ENCODE results near the gene TOMM40L. TPM values are rescaled to one million over a fixed set of nuclear protein-coding genes. Genes with fewer than 3 reads are reported as not detected.

TOMM40L gene
- total RNA-seq, 4 donors from 2014 or later, result 2.6 to 13.2 (median 7.3) TPM

DNA sequence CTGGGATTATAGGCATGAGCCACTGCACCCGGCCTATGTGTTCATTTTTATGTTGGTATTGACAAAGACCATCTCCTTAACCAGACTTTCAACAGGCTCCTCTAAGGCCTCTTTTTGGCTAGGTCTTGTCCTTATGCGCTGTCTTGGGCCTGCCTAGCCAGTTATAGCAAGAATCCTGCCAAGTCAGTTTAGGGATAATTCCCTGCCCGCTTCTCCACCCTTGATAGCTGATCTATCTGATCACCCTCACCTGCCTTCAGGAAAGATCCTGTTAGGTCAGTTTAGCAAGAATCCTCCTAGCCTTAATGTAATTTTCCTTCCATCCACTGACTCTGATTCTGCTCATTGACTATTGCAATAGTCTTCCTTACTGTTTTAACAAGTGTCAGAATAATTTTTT is 46.2 kb upstream of the TOMM40L start:
- no peak for TF ChIP-seq POLR2A (IDR thresholded peaks at IDR 0.05)
- Histone ChIP-seq H3K4me3 (no peak overlapping the region), H3K27ac (no peak overlapping the region), H3K4me1 (peaks cover 0 to 8% of the 10 kb centered on the region in 2 donors), H3K9me3 (no peaks in the 10 kb centered on the region), H3K36me3 (no peaks in the 10 kb centered on the region), H3K27me3 (no peaks in the 10 kb centered on the region)
- intact Hi-C loops (cut with DNase I; ENCODE audit: low total_unique reads), result no loop called here
- no peak for DNase-seq

DNA sequence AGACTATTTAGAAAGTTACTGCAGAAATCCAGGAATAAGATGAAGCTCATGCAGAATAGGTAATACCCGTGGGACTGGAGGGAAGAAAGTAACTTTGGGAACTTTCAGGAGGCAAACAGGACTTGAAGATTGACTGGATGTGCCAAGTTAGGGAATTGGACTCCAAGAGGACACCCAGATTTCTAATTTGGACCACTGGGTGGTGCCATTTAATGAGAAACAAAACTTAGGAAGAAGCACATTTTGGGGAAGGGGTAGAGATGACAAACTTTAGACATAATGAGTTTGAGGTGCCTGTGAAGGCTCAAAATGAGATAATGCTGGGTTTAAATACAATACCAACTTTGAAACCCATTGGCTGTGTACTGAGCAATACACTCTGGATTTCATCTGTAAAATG is 45.2 kb upstream of the TOMM40L start:
- no peak for DNase-seq
- no peak overlapping the region for H3K4me3 ChIP-seq
- no peaks in the 10 kb centered on the region for H3K36me3 ChIP-seq
- H3K4me1 ChIP-seq, result peaks cover 0 to 8% of the 10 kb centered on the region in 2 donors
- H3K27ac ChIP-seq, result no peak overlapping the region
- no peaks in the 10 kb centered on the region for H3K9me3 ChIP-seq
- no peak for TF ChIP-seq POLR2A (IDR thresholded peaks at IDR 0.05)
- TF ChIP-seq, protein P1, sequence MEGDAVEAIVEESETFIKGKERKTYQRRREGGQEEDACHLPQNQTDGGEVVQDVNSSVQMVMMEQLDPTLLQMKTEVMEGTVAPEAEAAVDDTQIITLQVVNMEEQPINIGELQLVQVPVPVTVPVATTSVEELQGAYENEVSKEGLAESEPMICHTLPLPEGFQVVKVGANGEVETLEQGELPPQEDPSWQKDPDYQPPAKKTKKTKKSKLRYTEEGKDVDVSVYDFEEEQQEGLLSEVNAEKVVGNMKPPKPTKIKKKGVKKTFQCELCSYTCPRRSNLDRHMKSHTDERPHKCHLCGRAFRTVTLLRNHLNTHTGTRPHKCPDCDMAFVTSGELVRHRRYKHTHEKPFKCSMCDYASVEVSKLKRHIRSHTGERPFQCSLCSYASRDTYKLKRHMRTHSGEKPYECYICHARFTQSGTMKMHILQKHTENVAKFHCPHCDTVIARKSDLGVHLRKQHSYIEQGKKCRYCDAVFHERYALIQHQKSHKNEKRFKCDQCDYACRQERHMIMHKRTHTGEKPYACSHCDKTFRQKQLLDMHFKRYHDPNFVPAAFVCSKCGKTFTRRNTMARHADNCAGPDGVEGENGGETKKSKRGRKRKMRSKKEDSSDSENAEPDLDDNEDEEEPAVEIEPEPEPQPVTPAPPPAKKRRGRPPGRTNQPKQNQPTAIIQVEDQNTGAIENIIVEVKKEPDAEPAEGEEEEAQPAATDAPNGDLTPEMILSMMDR (IDR thresholded peaks at IDR 0.05), result peak in 1 of 4 experiments; percentile 12
- H3K27me3 ChIP-seq, result no peaks in the 10 kb centered on the region
- intact Hi-C loops (cut with DNase I; ENCODE audit: low total_unique reads), result no loop called here

DNA sequence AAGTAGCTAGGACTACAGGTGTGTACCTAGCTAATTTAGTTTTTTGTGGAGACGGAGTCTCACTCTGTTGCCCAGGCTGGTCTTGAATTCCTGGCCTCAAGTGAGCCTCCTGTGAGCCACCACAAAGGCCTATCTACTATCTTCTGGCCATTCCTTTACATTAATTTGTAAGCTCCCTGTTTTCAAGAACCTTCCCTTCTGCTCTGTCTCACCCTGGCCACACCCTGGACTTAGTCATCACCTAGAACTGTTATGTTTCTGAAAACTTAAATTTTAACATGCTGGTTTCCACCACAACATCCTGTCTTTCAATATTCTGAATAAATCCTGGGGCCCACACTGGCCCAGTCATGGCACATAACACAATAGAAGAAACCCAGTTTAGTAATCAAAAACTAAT is 43.6 kb upstream of the TOMM40L start:
- Histone ChIP-seq H3K4me3 (no peak overlapping the region), H3K9me3 (no peaks in the 10 kb centered on the region), H3K27ac (no peak overlapping the region), H3K36me3 (no peaks in the 10 kb centered on the region), H3K4me1 (no peaks in the 10 kb centered on the region), H3K27me3 (no peaks in the 10 kb centered on the region)
- intact Hi-C loops (cut with DNase I; ENCODE audit: low total_unique reads), result no loop called here
- TF ChIP-seq POLR2A (IDR thresholded peaks at IDR 0.05), result no peak
- TF ChIP-seq, protein P1 (IDR thresholded peaks at IDR 0.05), result no peak
- no peak for DNase-seq

DNA sequence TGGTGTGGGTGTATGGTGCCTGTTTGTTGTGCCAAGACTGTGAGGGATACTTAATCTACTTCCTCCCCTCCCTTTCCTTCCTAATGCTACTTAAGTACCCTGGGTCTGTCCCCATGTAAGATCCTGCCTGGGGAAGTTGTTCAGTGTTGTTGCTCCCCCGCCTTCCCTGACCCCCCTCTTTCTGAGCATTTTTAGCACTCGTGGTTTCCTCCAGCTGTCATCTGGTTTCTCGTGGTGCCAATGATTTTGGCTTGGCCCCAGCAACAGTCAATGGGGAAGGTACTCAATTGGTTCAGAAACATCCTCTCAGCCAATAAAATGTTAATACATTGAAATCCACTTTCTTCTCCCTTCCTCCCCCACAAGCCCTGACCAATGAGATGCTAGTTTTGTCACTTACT is 40.6 kb upstream of the TOMM40L start:
- TF ChIP-seq, protein P1 (IDR thresholded peaks at IDR 0.05), result no peak
- TF ChIP-seq POLR2A (IDR thresholded peaks at IDR 0.05), result no peak
- DNase-seq, result peak in 1 of 2 donors; percentile 79
- no peaks in the 10 kb centered on the region for H3K9me3 ChIP-seq
- H3K4me3 ChIP-seq, result no peak overlapping the region
- H3K4me1 ChIP-seq, result no peaks in the 10 kb centered on the region
- intact Hi-C loops (cut with DNase I; ENCODE audit: low total_unique reads), result no loop called here
- peak overlapping the region; percentile 55 to 66 for H3K27ac ChIP-seq
- H3K36me3 ChIP-seq, result no peaks in the 10 kb centered on the region
- H3K27me3 ChIP-seq, result no peaks in the 10 kb centered on the region

DNA sequence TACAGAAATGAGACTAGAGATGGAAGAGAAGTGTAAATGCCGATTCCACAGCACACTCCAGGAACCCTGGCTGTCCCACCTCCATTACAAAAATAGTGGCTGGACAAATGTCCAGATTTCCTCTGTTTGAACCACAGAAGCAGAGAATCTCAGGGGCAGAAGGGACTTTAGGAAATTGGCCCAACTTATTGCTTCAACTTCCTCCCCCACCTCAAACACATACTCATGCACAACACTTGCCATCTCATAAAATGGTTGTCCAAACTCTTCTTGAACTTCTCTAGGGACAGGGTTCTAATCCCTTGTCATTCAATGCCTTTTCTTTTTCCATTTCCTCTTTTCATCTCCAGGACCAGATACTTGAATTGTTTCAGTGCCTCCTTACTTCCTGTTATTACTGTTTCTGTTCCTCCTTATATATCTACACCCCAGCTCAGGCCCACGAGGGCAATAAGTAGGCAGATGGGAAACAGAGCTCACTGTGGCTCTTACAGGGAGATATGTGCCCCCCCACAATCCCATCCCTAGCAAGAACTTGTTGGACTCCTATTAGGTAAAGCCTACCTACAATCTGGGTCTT is 40.0 kb upstream of the TOMM40L start:
- Histone ChIP-seq H3K4me1 (no peaks in the 10 kb centered on the region), H3K36me3 (no peaks in the 10 kb centered on the region), H3K9me3 (no peaks in the 10 kb centered on the region), H3K27ac (peak overlapping the region; percentile 55 to 66), H3K4me3 (no peak overlapping the region), H3K27me3 (no peaks in the 10 kb centered on the region)
- no peak for DNase-seq
- TF ChIP-seq POLR2A (IDR thresholded peaks at IDR 0.05), result no peak
- TF ChIP-seq, protein P1 (IDR thresholded peaks at IDR 0.05), result no peak
- intact Hi-C loops (cut with DNase I; ENCODE audit: low total_unique reads), result no loop called here

DNA sequence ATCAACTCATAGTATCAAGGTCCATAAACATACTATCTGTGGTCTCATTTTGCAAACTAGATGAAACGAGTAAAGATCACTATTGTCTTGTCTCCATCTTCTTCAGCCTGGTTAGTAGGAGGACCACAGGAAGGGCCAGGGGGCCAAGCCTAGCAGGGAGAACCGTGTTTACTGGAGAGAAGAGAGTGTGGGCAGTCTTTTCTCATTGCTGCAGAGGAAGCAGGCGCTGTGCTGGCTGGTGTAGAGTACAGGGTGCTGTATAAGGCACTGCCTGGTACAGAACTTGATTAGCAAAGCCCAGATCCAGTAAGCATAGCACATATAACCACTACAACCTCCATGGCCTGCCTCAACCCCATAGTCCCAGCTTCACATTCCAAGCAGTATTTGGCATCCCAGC is 38.5 kb upstream of the TOMM40L start:
- Histone ChIP-seq H3K4me3 (no peak overlapping the region), H3K4me1 (no peaks in the 10 kb centered on the region), H3K36me3 (no peaks in the 10 kb centered on the region), H3K27me3 (no peaks in the 10 kb centered on the region), H3K9me3 (no peaks in the 10 kb centered on the region), H3K27ac (no peak overlapping the region)
- TF ChIP-seq, protein P1 (IDR thresholded peaks at IDR 0.05), result no peak
- TF ChIP-seq POLR2A (IDR thresholded peaks at IDR 0.05), result no peak
- DNase-seq, result no peak
- intact Hi-C loops (cut with DNase I; ENCODE audit: low total_unique reads), result no loop called here

All from uterus (tissue), 4 donors.